ENCODE measurements around the gene GXYLT1.

DNA sequence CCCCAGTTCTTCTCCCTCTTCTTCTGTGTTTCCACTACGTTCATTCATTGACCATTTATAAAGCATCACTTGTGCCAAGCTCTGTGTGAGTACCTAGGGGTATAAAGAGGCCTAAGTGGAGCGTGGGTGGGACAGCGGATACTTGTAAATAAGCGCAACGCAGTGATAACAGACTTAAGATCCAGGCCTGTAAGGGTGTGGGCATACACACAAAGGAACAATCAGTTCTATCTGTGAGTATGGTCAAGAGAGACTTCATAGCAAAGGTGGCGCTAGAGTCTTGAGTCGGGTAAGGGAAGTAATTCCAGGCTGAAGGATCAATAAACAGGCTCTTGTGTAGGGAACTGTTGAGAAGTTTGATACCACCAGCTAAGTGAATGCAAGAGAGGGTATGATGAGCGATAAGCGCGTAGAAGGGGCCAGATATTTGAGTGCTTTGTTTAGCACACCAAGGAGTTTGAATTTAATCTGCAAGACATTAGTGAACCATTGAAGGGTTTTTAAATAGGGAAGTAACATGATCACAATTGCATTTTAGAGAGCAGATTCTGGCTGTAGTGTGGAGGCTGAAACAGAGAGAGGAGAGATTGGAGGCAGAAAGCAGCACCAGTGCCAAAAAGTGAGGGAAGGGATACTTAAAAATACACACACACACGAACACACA, 1.0 kb upstream of the GXYLT1 start:
- TF ChIP-seq CTCF (IDR thresholded peaks at IDR 0.05; ENCODE audit: poor library complexity) (peak; percentile 16), EZH2 (IDR thresholded peaks at IDR 0.05; ENCODE audit: borderline replicate concordance) (no peak)
